ENCODE data around the gene DENND1B. TPM values are rescaled to one million over a fixed set of nuclear protein-coding genes. Genes with fewer than 3 reads are reported as not detected.
A peak's percentile ranks its signal among the peaks of the same experiment; 100 is the strongest.

Gene DENND1B
- total and polyA plus RNA-seq, 2 of the 13 experiments (the other 11 are each of a cell fraction or from before 2014, with no cell fraction given) = 2.6 to 5.7 TPM

DNA sequence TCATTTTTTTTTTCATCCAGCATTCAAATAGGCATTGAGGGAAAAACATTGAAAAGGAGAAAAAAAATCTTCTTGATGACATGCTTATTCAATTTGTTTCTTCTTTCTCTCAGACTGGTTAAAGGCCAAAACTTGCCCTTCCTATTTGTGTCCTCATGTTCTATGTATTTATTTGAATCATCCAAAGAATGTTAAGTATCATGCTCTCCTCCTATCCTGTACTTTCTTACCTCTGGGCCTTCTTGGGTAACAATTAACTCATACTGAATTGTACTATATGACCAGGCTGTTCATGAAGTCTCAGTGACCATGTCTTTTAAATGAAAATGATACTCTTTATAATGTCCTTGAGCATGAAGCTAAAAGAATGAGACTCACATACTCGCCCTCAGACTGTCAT lies 36.5 kb upstream of the DENND1B start:
- 0% methylated on average over 1 of the region's 1 CpG for WGBS (ENCODE audit: low lambda C conversion rate)
- DNase-seq (ENCODE audit: low spot score) (no peak), ATAC-seq (peak; percentile 47; the same call in 2 of the 3 replicates), FAIRE-seq (no peak)
- H3K4me3 ChIP-seq (replicated peaks in 1 of 3; ENCODE audit: insufficient read depth in 1 of 3, low read depth in 2 of 3, low read length in 3 of 3) = no peak overlapping the region
- H3K4me2 ChIP-seq (ENCODE audit: low read depth, low read length) = no peak overlapping the region
- no peaks in the 10 kb centered on the region for H3K9me3 ChIP-seq (ENCODE audit: low read length)
- intact Hi-C loops (cut with micrococcal nuclease; ENCODE audit: unreplicated experiment) = no loop called here
- ChIA-PET POLR2A (no interaction called here), CTCF (ENCODE audit: low intra/inter-chr PET ratio, low total read pairs) (no interaction called here)
- TF ChIP-seq ZFP36L2 (CRISPR knock-in tag; IDR thresholded peaks at IDR 0.05) (no peak), FOSL1 (CRISPR knock-in tag; IDR thresholded peaks at IDR 0.05; ENCODE audit: borderline replicate concordance) (no peak), SP2 (CRISPR knock-in tag; IDR thresholded peaks at IDR 0.05) (no peak), YEATS2 (CRISPR knock-in tag; IDR thresholded peaks at IDR 0.05; ENCODE audit: borderline replicate concordance) (no peak), TSC22D2 (CRISPR knock-in tag; IDR thresholded peaks at IDR 0.05; ENCODE audit: borderline replicate concordance) (no peak), PPARG (CRISPR knock-in tag; conservative IDR thresholded peaks at IDR 0.05) (no peak), NCOR1 (IDR thresholded peaks at IDR 0.05; ENCODE audit: borderline replicate concordance, low read length) (no peak), PCBP1 (IDR thresholded peaks at IDR 0.05; ENCODE audit: borderline replicate concordance, low read depth, low read length) (no peak), NR2F6 (IDR thresholded peaks at IDR 0.05) (no peak), NR2F6 (CRISPR knock-in tag; IDR thresholded peaks at IDR 0.05) (no peak), SALL1 (CRISPR knock-in tag; IDR thresholded peaks at IDR 0.05) (no peak), ZNF605 (CRISPR knock-in tag; IDR thresholded peaks at IDR 0.05) (no peak)
- TF ChIP-seq, protein P1, sequence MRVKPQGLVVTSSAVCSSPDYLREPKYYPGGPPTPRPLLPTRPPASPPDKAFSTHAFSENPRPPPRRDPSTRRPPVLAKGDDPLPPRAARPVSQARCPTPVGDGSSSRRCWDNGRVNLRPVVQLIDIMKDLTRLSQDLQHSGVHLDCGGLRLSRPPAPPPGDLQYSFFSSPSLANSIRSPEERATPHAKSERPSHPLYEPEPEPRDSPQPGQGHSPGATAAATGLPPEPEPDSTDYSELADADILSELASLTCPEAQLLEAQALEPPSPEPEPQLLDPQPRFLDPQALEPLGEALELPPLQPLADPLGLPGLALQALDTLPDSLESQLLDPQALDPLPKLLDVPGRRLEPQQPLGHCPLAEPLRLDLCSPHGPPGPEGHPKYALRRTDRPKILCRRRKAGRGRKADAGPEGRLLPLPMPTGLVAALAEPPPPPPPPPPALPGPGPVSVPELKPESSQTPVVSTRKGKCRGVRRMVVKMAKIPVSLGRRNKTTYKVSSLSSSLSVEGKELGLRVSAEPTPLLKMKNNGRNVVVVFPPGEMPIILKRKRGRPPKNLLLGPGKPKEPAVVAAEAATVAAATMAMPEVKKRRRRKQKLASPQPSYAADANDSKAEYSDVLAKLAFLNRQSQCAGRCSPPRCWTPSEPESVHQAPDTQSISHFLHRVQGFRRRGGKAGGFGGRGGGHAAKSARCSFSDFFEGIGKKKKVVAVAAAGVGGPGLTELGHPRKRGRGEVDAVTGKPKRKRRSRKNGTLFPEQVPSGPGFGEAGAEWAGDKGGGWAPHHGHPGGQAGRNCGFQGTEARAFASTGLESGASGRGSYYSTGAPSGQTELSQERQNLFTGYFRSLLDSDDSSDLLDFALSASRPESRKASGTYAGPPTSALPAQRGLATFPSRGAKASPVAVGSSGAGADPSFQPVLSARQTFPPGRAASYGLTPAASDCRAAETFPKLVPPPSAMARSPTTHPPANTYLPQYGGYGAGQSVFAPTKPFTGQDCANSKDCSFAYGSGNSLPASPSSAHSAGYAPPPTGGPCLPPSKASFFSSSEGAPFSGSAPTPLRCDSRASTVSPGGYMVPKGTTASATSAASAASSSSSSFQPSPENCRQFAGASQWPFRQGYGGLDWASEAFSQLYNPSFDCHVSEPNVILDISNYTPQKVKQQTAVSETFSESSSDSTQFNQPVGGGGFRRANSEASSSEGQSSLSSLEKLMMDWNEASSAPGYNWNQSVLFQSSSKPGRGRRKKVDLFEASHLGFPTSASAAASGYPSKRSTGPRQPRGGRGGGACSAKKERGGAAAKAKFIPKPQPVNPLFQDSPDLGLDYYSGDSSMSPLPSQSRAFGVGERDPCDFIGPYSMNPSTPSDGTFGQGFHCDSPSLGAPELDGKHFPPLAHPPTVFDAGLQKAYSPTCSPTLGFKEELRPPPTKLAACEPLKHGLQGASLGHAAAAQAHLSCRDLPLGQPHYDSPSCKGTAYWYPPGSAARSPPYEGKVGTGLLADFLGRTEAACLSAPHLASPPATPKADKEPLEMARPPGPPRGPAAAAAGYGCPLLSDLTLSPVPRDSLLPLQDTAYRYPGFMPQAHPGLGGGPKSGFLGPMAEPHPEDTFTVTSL (CRISPR knock-in tag; IDR thresholded peaks at IDR 0.05; ENCODE audit: borderline replicate concordance) = no peak
- TF ChIP-seq, protein P2, sequence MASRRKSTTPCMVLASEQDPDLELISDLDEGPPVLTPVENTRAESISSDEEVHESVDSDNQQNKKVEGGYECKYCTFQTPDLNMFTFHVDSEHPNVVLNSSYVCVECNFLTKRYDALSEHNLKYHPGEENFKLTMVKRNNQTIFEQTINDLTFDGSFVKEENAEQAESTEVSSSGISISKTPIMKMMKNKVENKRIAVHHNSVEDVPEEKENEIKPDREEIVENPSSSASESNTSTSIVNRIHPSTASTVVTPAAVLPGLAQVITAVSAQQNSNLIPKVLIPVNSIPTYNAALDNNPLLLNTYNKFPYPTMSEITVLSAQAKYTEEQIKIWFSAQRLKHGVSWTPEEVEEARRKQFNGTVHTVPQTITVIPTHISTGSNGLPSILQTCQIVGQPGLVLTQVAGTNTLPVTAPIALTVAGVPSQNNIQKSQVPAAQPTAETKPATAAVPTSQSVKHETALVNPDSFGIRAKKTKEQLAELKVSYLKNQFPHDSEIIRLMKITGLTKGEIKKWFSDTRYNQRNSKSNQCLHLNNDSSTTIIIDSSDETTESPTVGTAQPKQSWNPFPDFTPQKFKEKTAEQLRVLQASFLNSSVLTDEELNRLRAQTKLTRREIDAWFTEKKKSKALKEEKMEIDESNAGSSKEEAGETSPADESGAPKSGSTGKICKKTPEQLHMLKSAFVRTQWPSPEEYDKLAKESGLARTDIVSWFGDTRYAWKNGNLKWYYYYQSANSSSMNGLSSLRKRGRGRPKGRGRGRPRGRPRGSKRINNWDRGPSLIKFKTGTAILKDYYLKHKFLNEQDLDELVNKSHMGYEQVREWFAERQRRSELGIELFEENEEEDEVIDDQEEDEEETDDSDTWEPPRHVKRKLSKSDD (CRISPR knock-in tag; IDR thresholded peaks at IDR 0.05; ENCODE audit: low read depth) = no peak
- peaks cover 36% of the 10 kb centered on the region for H3K4me1 ChIP-seq (ENCODE audit: insufficient read depth, low read length)
- in situ Hi-C loops (cut with HindIII; ENCODE audit: extremely low pct_ligation_motif_present, low pct_unique_long_range_greater_than_20kb) = no loop called here
- no peaks in the 10 kb centered on the region for H3K79me2 ChIP-seq (ENCODE audit: insufficient read depth, low read length)
- no peak overlapping the region for H3K9ac ChIP-seq (ENCODE audit: insufficient read depth, low read depth, low read length)
- no peak overlapping the region for H2AFZ ChIP-seq (ENCODE audit: low read length)
- no peaks in the 10 kb centered on the region; a peak in 1 of 5 replicates for H3K27me3 ChIP-seq (ENCODE audit: control insufficient read depth in 1 of 2, insufficient read depth in 2 of 2, low read length in 2 of 2)
- no peaks in the 10 kb centered on the region for H3K36me3 ChIP-seq (replicated peaks in 1 of 2; ENCODE audit: control insufficient read depth in 1 of 2, insufficient read depth in 2 of 2, low read length in 2 of 2)
- H4K20me1 ChIP-seq (ENCODE audit: insufficient read depth, low read length) = no peaks in the 10 kb centered on the region
- no TSS peak for BruUV-seq (replicated peaks)
- no peak overlapping the region for H3K27ac ChIP-seq (ENCODE audit: extremely low read length, insufficient read depth, low read length)
